Raji (cell line): ENCODE results near the gene CNTRL.

ENCODE experiments used
- POLR2A ChIP-seq: IDR thresholded peaks from 2 replicates; pipeline ENCODE4 v1.6.1; 2011; ENCODE audit warnings: low read depth, low read length, control low read depth; ENCODE audit not compliant: insufficient read depth

CNTRL gene

GRCh38 chr9:121066850-121067249 lies 7.9 kb upstream of the CNTRL start:
- TF ChIP-seq POLR2A, result no peak

GRCh38 chr9:121067640-121068039 lies 7.1 kb upstream of the CNTRL start:
- TF ChIP-seq POLR2A, result no peak

GRCh38 chr9:121069396-121069795 lies 5.4 kb upstream of the CNTRL start:
- peak; percentile 39; the same call in 1 of the 2 replicates for TF ChIP-seq POLR2A

- TF ChIP-seq POLR2A, result no peak
These were observed 3.4 kb upstream of the CNTRL start for GRCh38 chr9:121071370-121071755.

- TF ChIP-seq POLR2A, result peak; percentile 68
These were observed 2.9 kb upstream of the CNTRL start for GRCh38 chr9:121071756-121072421.

GRCh38 chr9:121073038-121073437 lies 1.7 kb upstream of the CNTRL start:
- TF ChIP-seq POLR2A, result peak; percentile 32; the same call in 1 of the 2 replicates

- no peak; the same call in 1 of the 2 replicates for TF ChIP-seq POLR2A
These were observed 689 bp downstream of the CNTRL start for GRCh38 chr9:121075251-121076036.

GRCh38 chr9:121082075-121082474 lies 7.3 kb downstream of the CNTRL start:
- no peak for TF ChIP-seq POLR2A

- no peak for TF ChIP-seq POLR2A
These were observed 10.9 kb downstream of the CNTRL start for GRCh38 chr9:121085661-121086060.

GRCh38 chr9:121088576-121088975 lies 13.8 kb downstream of the CNTRL start:
- no peak for TF ChIP-seq POLR2A

GRCh38 chr9:121095057-121095456 lies 20.3 kb downstream of the CNTRL start:
- no peak for TF ChIP-seq POLR2A

GRCh38 chr9:121098567-121099198 lies 23.9 kb downstream of the CNTRL start:
- no peak for TF ChIP-seq POLR2A

GRCh38 chr9:121105531-121105930 lies 30.8 kb downstream of the CNTRL start:
- TF ChIP-seq POLR2A, result no peak

- TF ChIP-seq POLR2A, result no peak
These were observed 32.3 kb downstream of the CNTRL start for GRCh38 chr9:121107029-121107428.

GRCh38 chr9:121107881-121108280 lies 33.1 kb downstream of the CNTRL start:
- TF ChIP-seq POLR2A, result no peak

- no peak for TF ChIP-seq POLR2A
These were observed 40.7 kb downstream of the CNTRL start for GRCh38 chr9:121115466-121115865.
